ENCODE measurements around the gene HLCS. TPM values are rescaled to one million over a fixed set of nuclear protein-coding genes. Genes with fewer than 3 reads are reported as not detected.

Gene HLCS
- total and polyA plus RNA-seq, 2 of the 4 experiments (the other 2 are of a cell fraction): 10.6 to 21.0 TPM

- Histone ChIP-seq H4K8ac (ENCODE audit: low read depth in 2 of 2, low read length in 2 of 2) (no peak overlapping the region), H3K9me1 (ENCODE audit: insufficient read depth, low read length) (peaks cover 8% of the 10 kb centered on the region), H3K4me3 (ENCODE audit: insufficient read depth, low read depth, low read length) (no peak overlapping the region), H2AK9ac (replicated peaks; ENCODE audit: low read depth, low read length, poor library complexity) (no peak overlapping the region), H3K23ac (ENCODE audit: low read depth, low read length) (no peak overlapping the region), H2BK15ac (ENCODE audit: low read depth, low read length) (no peak overlapping the region), H3K4me2 (ENCODE audit: low read depth, low read length) (no peak overlapping the region), H3K56ac (ENCODE audit: extremely low read depth, insufficient read depth, low read length) (no peak overlapping the region), H3K4me1 (ENCODE audit: control insufficient read depth, insufficient read depth, low read length) (no peaks in the 10 kb centered on the region), H3K79me1 (ENCODE audit: low read depth in 1 of 2, low read length in 2 of 2) (peaks cover 0 to 11% of the 10 kb centered on the region in 2 experiments; a peak in 3 of 4 replicates), H3K27ac (ENCODE audit: insufficient read depth, low read length) (no peak overlapping the region), H4K20me1 (ENCODE audit: insufficient read depth, low read length) (no peaks in the 10 kb centered on the region), H2BK20ac (ENCODE audit: low read depth, low read length) (no peak overlapping the region), H4K91ac (ENCODE audit: insufficient read depth, low read depth, low read length) (no peak overlapping the region), H2AK5ac (ENCODE audit: low read depth, low read length) (no peak overlapping the region), H3K36me3 (ENCODE audit: control insufficient read depth, insufficient read depth, low read length) (peaks cover 16% of the 10 kb centered on the region), H3K18ac (ENCODE audit: low read depth, low read length) (no peak overlapping the region), H3K9ac (ENCODE audit: low read depth, low read length) (no peak overlapping the region), H4K5ac (ENCODE audit: low read depth, low read length) (no peak overlapping the region), H3K9me3 (ENCODE audit: control insufficient read depth, insufficient read depth, low read length) (no peaks in the 10 kb centered on the region), H2BK5ac (ENCODE audit: low read depth, low read length, poor library complexity, severe bottlenecking) (no peak overlapping the region), H3K27me3 (ENCODE audit: control insufficient read depth, insufficient read depth, low read length) (no peaks in the 10 kb centered on the region), H3K4ac (ENCODE audit: low read depth, low read length) (no peak overlapping the region), H2BK120ac (ENCODE audit: low read depth, low read length) (no peak overlapping the region), H2AFZ (replicated peaks; ENCODE audit: low read length, poor library complexity) (no peak overlapping the region), H3K14ac (replicated peaks; ENCODE audit: low read depth, low read length) (no peak overlapping the region)
- ATAC-seq (ENCODE audit: low read depth): no peak
- CTCF ChIA-PET: no interaction called here
- WGBS, 2 experiments (ENCODE audit: extremely low coverage in 2 of 2, insufficient read length in 1 of 2): 97% methylated on average over 13 of the region's 24 CpGs; no CpG with 5 or more reads in 1 of the 2 experiments
- dilution Hi-C loops (cut with HindIII; ENCODE audit: low sequenced_read_pairs, unreplicated experiment) (no loop called here), in situ Hi-C loops (cut with MboI; ENCODE audit: low sequenced_read_pairs) (no loop called here), intact Hi-C loops (cut with micrococcal nuclease) (no loop called here)
- no peak for DNase-seq
- POLR2A ChIA-PET (ENCODE audit: unreplicated experiment): no interaction called here
- TF ChIP-seq USF2 (IDR thresholded peaks at IDR 0.05; ENCODE audit: low read depth, low read length) (no peak), RAD21 (IDR thresholded peaks at IDR 0.05; ENCODE audit: low read length) (no peak), NFE2L2 (IDR thresholded peaks at IDR 0.05; ENCODE audit: low read depth, low read length) (no peak), POLR2A (IDR thresholded peaks at IDR 0.05; ENCODE audit: low read depth, low read length) (no peak), MAZ (IDR thresholded peaks at IDR 0.05; ENCODE audit: borderline replicate concordance, low read depth, low read length) (no peak), CTCF (conservative IDR thresholded peaks at IDR 0.05; ENCODE audit: low read depth, low read length) (no peak), FOS (IDR thresholded peaks at IDR 0.05; ENCODE audit: low read depth, low read length) (no peak), RFX5 (IDR thresholded peaks at IDR 0.05; ENCODE audit: low read depth, low read length) (no peak), CHD1 (IDR thresholded peaks at IDR 0.05; ENCODE audit: low read depth, low read length) (no peak), RCOR1 (IDR thresholded peaks at IDR 0.05; ENCODE audit: insufficient replicate concordance, low read length) (no peak), ELK1 (IDR thresholded peaks at IDR 0.05; ENCODE audit: borderline replicate concordance, low read depth, low read length) (no peak), SMC3 (IDR thresholded peaks at IDR 0.05; ENCODE audit: low read depth, low read length) (no peak), BHLHE40 (IDR thresholded peaks at IDR 0.05; ENCODE audit: low read depth, low read length) (no peak), MXI1 (IDR thresholded peaks at IDR 0.05; ENCODE audit: borderline replicate concordance, low read depth, low read length) (no peak), CEBPB (IDR thresholded peaks at IDR 0.05; ENCODE audit: low read depth, low read length) (no peak), MAFK (IDR thresholded peaks at IDR 0.05; ENCODE audit: low read depth, low read length) (no peak)
- BruUV-seq (replicated peaks): no TSS peak
These were observed 29.9 kb downstream of the HLCS start for GRCh38 chr21:36936361-36937135.

All from IMR-90 (cell line).